Caco-2 (cell line): Measurements from ENCODE around the gene DOK7. TPM values are rescaled to one million over a fixed set of nuclear protein-coding genes. Genes with fewer than 3 reads are reported as not detected.
A peak's percentile ranks its signal among the peaks of the same experiment; 100 is the strongest.

Experiments used
- BruUV-seq: library from RNA; stranded (reverse); fragments of 400-500 nt; replicated peaks from 2 replicates; lab custom pipeline; 2021; lab: Mats Ljungman, UMichigan
- CTCF ChIA-PET: fragments of 300-600 bp; sonication (Branson Sonifier 250); formaldehyde crosslinking; loops from one replicate; lab custom pipeline; 2022; ENCODE audit warnings: antibody characterized with exemption; lab: Charles Lee
- POLR2A ChIA-PET: fragments of 300-600 bp; sonication (Branson Sonifier 250); formaldehyde crosslinking; loops from one replicate; lab custom pipeline; 2022; ENCODE audit warnings: antibody characterized with exemption; lab: Charles Lee
- DNase-seq, 2 experiments: peaks; one replicate each; pipeline versions ENCODE4 v3.0.0 to v3.0.0-alpha.2; 2020 to 2022
- H3K27me3 ChIP-seq: replicated peaks from 2 replicates; pipeline ENCODE4 v1.6.0; 2011; ENCODE audit warnings: low read length; ENCODE audit not compliant: control insufficient read depth, insufficient read depth
- H3K36me3 ChIP-seq: 2 replicates; pipeline ENCODE4 v1.5.1; 2011; ENCODE audit warnings: low read length; ENCODE audit not compliant: control insufficient read depth, insufficient read depth
- H3K4me1 ChIP-seq: fragments of 250-450 bp; sonication (Bioruptor Pico); 2 replicates; pipeline ENCODE4 v1.5.1; 2020; ENCODE audit warnings: mild to moderate bottlenecking
- H3K4me3 ChIP-seq: 2 replicates; pipeline ENCODE4 v1.5.1; 2011; ENCODE audit warnings: low read depth, mild to moderate bottlenecking, control low read depth, low read length
- H3K9me3 ChIP-seq: fragments of 250-450 bp; sonication (Bioruptor Pico); 2 replicates; pipeline ENCODE4 v1.5.1; 2020; ENCODE audit warnings: mild to moderate bottlenecking, moderate library complexity
- H3K27ac Mint-ChIP-seq: one replicate; pipeline ENCODE4 v1.8.0; 2022; ENCODE audit warnings: mixed read lengths; ENCODE audit not compliant: unreplicated experiment
- H3K27me3 Mint-ChIP-seq: one replicate; pipeline ENCODE4 v1.8.0; 2022; ENCODE audit warnings: mixed read lengths; ENCODE audit not compliant: insufficient read depth, unreplicated experiment
- H3K36me3 Mint-ChIP-seq: one replicate; pipeline ENCODE4 v1.8.0; 2022; ENCODE audit warnings: mild to moderate bottlenecking, mixed read lengths; ENCODE audit not compliant: insufficient read depth, unreplicated experiment
- H3K4me1 Mint-ChIP-seq: one replicate; pipeline ENCODE4 v1.8.0; 2022; ENCODE audit warnings: low read depth, mixed read lengths; ENCODE audit not compliant: unreplicated experiment
- H3K4me3 Mint-ChIP-seq: one replicate; pipeline ENCODE4 v1.8.0; 2022; ENCODE audit warnings: mild to moderate bottlenecking, moderate library complexity, mixed read lengths; ENCODE audit not compliant: unreplicated experiment
- H3K9me3 Mint-ChIP-seq: one replicate; pipeline ENCODE4 v1.8.0; 2022; ENCODE audit warnings: mixed read lengths; ENCODE audit not compliant: unreplicated experiment
- CTCF ChIP-seq, 2 experiments: fragments of 200-600 bp in 1 of 2; IDR thresholded peaks; 1 replicate in 1 of 2; 2 replicates in 1 of 2; pipeline versions ENCODE4 v1.5.1 to v1.8.0; 2011 to 2022; ENCODE audit warnings: antibody characterized with exemption in 1 of 2, control low read depth in 1 of 2, inconsistent platforms in 1 of 2, low read depth in 1 of 2, low read length in 1 of 2, mild to moderate bottlenecking in 1 of 2, moderate library complexity in 1 of 2; ENCODE audit not compliant: insufficient read depth in 1 of 2, severe bottlenecking in 1 of 2, unreplicated experiment in 1 of 2
- intact Hi-C: fragments of 100-400 bp; cut with micrococcal nuclease; formaldehyde crosslinking; loops from one replicate; pipeline ENCODE4 v1.10.0; 2022; ENCODE audit not compliant: unreplicated experiment
- total RNA-seq: library from RNA; stranded (reverse); gene quantifications from 2 replicates; pipeline ENCODE4 v1.2.3, GENCODE V29; 2022

The DOK7 gene
- total RNA-seq, 1 experiment from 2014 or later = 0.29 TPM

GRCh38 chr4:3522651-3523050 lies 59.5 kb downstream of the DOK7 start:
- H3K4me1 ChIP-seq = no peaks in the 10 kb centered on the region
- no peak overlapping the region for H3K4me3 Mint-ChIP-seq
- BruUV-seq = no TSS peak
- no peak overlapping the region for H3K4me3 ChIP-seq
- no peaks in the 10 kb centered on the region for H3K9me3 ChIP-seq
- DNase-seq = peak in 1 of 2 experiments; percentile 29
- H3K36me3 ChIP-seq = peaks cover 6% of the 10 kb centered on the region
- POLR2A ChIA-PET = no interaction called here
- no peaks in the 10 kb centered on the region for H3K27me3 ChIP-seq
- no peak overlapping the region for H3K27ac Mint-ChIP-seq
- H3K27me3 Mint-ChIP-seq = no peaks in the 10 kb centered on the region
- H3K36me3 Mint-ChIP-seq = peaks cover 25% of the 10 kb centered on the region
- no peaks in the 10 kb centered on the region for H3K4me1 Mint-ChIP-seq
- CTCF ChIA-PET = no interaction called here
- intact Hi-C loops = no loop called here
- H3K9me3 Mint-ChIP-seq = no peaks in the 10 kb centered on the region
- no peak for TF ChIP-seq CTCF (IDR thresholded peaks at IDR 0.05; ENCODE audit: insufficient read depth in 1 of 2, low read depth in 1 of 2, low read length in 1 of 2, severe bottlenecking in 1 of 2, unreplicated experiment in 1 of 2)

GRCh38 chr4:3523146-3523627 lies 60.1 kb downstream of the DOK7 start:
- no TSS peak for BruUV-seq
- intact Hi-C loops = no loop called here
- H3K4me1 ChIP-seq = no peaks in the 10 kb centered on the region
- H3K36me3 Mint-ChIP-seq = peaks cover 29% of the 10 kb centered on the region
- CTCF ChIA-PET = no interaction called here
- H3K4me1 Mint-ChIP-seq = no peaks in the 10 kb centered on the region
- no peaks in the 10 kb centered on the region for H3K9me3 ChIP-seq
- peak in 1 of 2 experiments; percentile 17 for DNase-seq
- no peaks in the 10 kb centered on the region for H3K27me3 ChIP-seq
- H3K4me3 Mint-ChIP-seq = no peak overlapping the region
- no peaks in the 10 kb centered on the region for H3K9me3 Mint-ChIP-seq
- no peak for TF ChIP-seq CTCF (IDR thresholded peaks at IDR 0.05; ENCODE audit: insufficient read depth in 1 of 2, low read depth in 1 of 2, low read length in 1 of 2, severe bottlenecking in 1 of 2, unreplicated experiment in 1 of 2)
- peaks cover 6% of the 10 kb centered on the region for H3K36me3 ChIP-seq
- no peak overlapping the region for H3K4me3 ChIP-seq
- POLR2A ChIA-PET = no interaction called here
- no peaks in the 10 kb centered on the region for H3K27me3 Mint-ChIP-seq
- no peak overlapping the region for H3K27ac Mint-ChIP-seq

- no peaks in the 10 kb centered on the region for H3K9me3 Mint-ChIP-seq
- no peaks in the 10 kb centered on the region for H3K27me3 Mint-ChIP-seq
- H3K4me1 Mint-ChIP-seq = no peaks in the 10 kb centered on the region
- H3K27ac Mint-ChIP-seq = no peak overlapping the region
- peaks cover 34% of the 10 kb centered on the region for H3K36me3 Mint-ChIP-seq
- CTCF ChIA-PET = no interaction called here
- peaks cover 6% of the 10 kb centered on the region for H3K36me3 ChIP-seq
- H3K27me3 ChIP-seq = no peaks in the 10 kb centered on the region
- TF ChIP-seq CTCF (IDR thresholded peaks at IDR 0.05; ENCODE audit: insufficient read depth in 1 of 2, low read depth in 1 of 2, low read length in 1 of 2, severe bottlenecking in 1 of 2, unreplicated experiment in 1 of 2) = no peak
- H3K4me1 ChIP-seq = no peaks in the 10 kb centered on the region
- H3K4me3 ChIP-seq = no peak overlapping the region
- no TSS peak for BruUV-seq
- no peaks in the 10 kb centered on the region for H3K9me3 ChIP-seq
- intact Hi-C loops = no loop called here
- peak in 1 of 2 experiments; percentile 27 for DNase-seq
- POLR2A ChIA-PET = no interaction called here
- H3K4me3 Mint-ChIP-seq = no peak overlapping the region
Observed at GRCh38 chr4:3523628-3524221, 60.6 kb downstream of the DOK7 start.
